WI38 (cell line): ENCODE results near the gene PADI1.

Experiments used
- H3K4me3 ChIP-seq: 2 replicates; pipeline ENCODE4 v1.5.1; 2011; ENCODE audit warnings: low read depth, mild to moderate bottlenecking, control low read depth, low read length
- TF ChIP-seq, protein P1 (sequence below): IDR thresholded peaks from 2 replicates; pipeline ENCODE4 v1.5.1; 2012; ENCODE audit warnings: low read depth, mild to moderate bottlenecking, control low read depth, low read length

Gene PADI1

DNA sequence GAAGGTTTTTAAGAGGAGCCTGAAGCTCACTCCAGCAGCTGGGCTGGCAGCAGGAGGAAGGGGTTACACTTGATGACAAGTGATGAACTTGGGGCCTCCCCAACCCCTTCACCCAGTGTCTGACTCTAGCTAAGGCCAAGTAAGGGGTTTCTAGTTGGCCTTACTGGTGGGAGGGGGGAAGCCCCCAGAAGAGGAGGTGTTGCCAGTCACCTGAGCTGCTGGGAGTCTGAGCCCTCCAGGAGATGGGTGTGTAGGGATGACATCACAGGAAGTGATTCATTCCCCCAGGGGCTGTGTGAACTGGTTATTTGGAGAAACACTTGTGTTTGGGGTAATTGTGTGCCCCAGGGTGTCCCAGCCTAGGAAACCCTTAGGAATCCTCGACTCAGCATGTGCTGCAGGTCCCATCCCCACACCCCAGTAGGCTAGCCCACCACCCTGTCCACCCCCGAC lies 3.1 kb downstream of the PADI1 start:
- no peak overlapping the region for H3K4me3 ChIP-seq
- TF ChIP-seq, protein P1, sequence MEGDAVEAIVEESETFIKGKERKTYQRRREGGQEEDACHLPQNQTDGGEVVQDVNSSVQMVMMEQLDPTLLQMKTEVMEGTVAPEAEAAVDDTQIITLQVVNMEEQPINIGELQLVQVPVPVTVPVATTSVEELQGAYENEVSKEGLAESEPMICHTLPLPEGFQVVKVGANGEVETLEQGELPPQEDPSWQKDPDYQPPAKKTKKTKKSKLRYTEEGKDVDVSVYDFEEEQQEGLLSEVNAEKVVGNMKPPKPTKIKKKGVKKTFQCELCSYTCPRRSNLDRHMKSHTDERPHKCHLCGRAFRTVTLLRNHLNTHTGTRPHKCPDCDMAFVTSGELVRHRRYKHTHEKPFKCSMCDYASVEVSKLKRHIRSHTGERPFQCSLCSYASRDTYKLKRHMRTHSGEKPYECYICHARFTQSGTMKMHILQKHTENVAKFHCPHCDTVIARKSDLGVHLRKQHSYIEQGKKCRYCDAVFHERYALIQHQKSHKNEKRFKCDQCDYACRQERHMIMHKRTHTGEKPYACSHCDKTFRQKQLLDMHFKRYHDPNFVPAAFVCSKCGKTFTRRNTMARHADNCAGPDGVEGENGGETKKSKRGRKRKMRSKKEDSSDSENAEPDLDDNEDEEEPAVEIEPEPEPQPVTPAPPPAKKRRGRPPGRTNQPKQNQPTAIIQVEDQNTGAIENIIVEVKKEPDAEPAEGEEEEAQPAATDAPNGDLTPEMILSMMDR: no peak

DNA sequence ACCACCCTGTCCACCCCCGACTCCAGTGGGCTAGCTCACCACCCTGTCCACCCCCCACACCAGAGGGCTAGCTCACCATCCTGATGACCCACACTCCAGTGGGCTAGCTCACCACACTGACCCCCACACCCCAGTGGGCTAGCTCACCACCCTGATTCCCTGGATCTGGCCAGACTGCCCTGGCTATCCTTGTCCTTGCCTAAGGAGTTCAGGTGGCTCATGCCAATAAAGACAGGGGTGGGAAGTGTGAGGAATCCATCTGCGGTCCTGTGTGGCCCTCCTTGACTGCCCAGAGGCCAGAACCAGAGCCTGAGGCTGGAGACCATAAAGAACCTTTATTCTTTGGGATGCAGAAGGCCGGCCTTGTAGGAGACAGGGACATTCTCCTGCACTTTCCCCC lies 3.6 kb downstream of the PADI1 start:
- TF ChIP-seq, protein P1: no peak
- H3K4me3 ChIP-seq: no peak overlapping the region

- H3K4me3 ChIP-seq: no peak overlapping the region
- TF ChIP-seq, protein P1: no peak
Measured at GRCh38 chr1:17209430-17209829, 4.5 kb downstream of the PADI1 start.

DNA sequence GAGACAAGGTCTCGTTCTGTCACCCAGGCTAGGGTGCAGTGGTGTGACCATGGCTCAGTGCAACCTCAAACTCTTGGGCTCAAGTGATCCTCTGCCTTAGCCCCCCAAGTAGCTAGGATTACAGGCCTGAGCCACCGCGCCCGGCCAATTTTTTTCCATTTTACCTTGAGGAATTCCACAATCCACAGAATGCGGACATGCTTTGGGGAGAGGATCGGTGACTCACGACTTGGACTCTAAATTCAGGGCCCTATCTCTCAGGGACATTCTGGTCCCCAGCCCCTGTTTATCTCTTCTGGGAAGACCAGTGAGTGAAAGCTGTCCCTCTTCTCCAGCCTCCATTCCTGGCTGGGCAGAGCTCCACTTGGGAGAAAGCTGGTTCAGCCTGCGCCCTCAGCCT lies 5.2 kb downstream of the PADI1 start:
- H3K4me3 ChIP-seq: no peak overlapping the region
- TF ChIP-seq, protein P1: no peak

DNA sequence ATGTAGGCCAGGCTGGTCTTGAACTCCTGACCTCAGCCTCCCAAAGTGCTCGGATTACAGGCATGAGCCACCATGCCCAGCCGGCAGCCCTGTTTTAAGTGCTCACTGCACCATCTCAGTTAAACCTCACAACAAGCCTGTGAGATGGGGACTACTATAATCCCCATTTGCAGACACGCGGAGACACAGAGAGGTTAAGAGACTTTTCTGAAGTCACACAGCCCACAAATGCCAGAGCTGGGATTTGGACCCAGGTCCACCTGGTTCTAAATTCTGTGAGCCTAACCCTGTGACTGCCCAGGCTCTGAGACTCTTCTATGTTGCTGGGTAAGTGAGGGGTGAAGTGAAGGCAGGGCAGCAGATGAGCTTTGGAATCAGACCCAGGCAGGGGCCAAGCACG lies 6.4 kb downstream of the PADI1 start:
- TF ChIP-seq, protein P1: no peak
- no peak overlapping the region for H3K4me3 ChIP-seq

GRCh38 chr1:17212009-17212408 lies 7.1 kb downstream of the PADI1 start:
- TF ChIP-seq, protein P1: no peak
- H3K4me3 ChIP-seq: no peak overlapping the region

DNA sequence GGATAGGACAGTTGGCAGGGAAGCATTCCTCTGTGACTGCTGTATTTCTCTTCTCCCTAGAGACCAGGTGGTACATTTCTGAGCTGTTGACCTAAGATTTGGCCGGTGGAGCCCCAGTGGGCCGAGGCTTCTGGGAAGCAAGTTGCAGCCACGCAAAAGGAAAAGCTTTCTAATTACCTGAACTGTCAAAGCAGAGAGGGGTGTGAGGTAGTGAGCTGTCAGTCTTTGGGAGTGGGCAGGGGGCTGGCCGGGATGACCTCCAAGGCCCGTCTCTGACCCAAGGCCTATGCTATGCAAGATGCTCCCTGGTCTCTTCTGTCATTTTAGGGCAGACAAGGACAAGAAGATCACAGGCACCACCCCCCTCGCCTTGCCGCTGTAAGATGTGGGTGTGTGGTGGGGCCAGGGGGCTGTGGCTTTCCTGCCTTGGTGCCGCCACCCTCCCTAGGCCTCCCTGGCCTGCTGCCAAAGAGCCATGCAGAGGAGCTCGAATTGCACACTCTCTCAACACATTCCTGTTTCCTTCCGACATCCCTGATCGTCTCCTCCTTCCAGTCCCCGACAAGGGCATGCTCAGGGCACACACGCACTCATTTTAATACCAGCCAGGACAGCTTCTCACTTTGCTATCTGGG lies 7.7 kb downstream of the PADI1 start:
- TF ChIP-seq, protein P1: no peak
- no peak overlapping the region for H3K4me3 ChIP-seq
